CD4-positive, alpha-beta T cell treated with Interleukin-4 for 1 hour (primary cell): ENCODE measurements around the gene ESPN.
A peak's percentile ranks its signal among the peaks of the same experiment; 100 is the strongest.
"Not testable (repeated sequence)": the region's sequence is repeated elsewhere in the genome, so short reads cannot be mapped to it uniquely, and the experiment has no call there.

Experiments
- DNase-seq, 2 donors: peaks; one replicate each; pipeline ENCODE4 v3.0.0-alpha.2; 2020 to 2022

ESPN gene

GRCh38 chr1:6485168-6486101 lies 60.9 kb downstream of the ESPN start:
- no peak for DNase-seq

- peak; percentile 83 to 84 for DNase-seq
Observed at GRCh38 chr1:6486433-6487011, 61.9 kb downstream of the ESPN start.

- DNase-seq = no peak
Observed at GRCh38 chr1:6487804-6488484, 63.4 kb downstream of the ESPN start.

GRCh38 chr1:6488602-6489382 lies 64.2 kb downstream of the ESPN start:
- no peak for DNase-seq

GRCh38 chr1:6489383-6489765 lies 64.8 kb downstream of the ESPN start:
- DNase-seq = no peak

GRCh38 chr1:6489799-6490180 lies 65.2 kb downstream of the ESPN start:
- peak; percentile 78 to 79 for DNase-seq

GRCh38 chr1:6490181-6491080 lies 65.9 kb downstream of the ESPN start:
- DNase-seq = peak; percentile 35 to 53

GRCh38 chr1:6491081-6491449 lies 66.5 kb downstream of the ESPN start:
- DNase-seq = no peak

GRCh38 chr1:6491480-6491962 lies 66.9 kb downstream of the ESPN start, which contains the start of gene PLEKHG5:
Gene PLEKHG5, minus strand, starts transcription at chr1:6491667. Its CDS starts 14,096 bp downstream, at chr1:6477571.
- no peak for DNase-seq

GRCh38 chr1:6491966-6492365 lies 67.4 kb downstream of the ESPN start:
- DNase-seq = no peak

GRCh38 chr1:6493834-6494223 lies 69.3 kb downstream of the ESPN start:
- not testable (repeated sequence) for DNase-seq

- no peak for DNase-seq
Observed at GRCh38 chr1:6494627-6495026, 70.1 kb downstream of the ESPN start.

- no peak for DNase-seq
Observed at GRCh38 chr1:6495041-6495441, 70.5 kb downstream of the ESPN start.

GRCh38 chr1:6495540-6496364 lies 71.2 kb downstream of the ESPN start:
- DNase-seq = no peak

- DNase-seq = no peak
Observed at GRCh38 chr1:6496365-6496721, 71.8 kb downstream of the ESPN start.

GRCh38 chr1:6496890-6497214 lies 72.3 kb downstream of the ESPN start:
- DNase-seq = no peak

GRCh38 chr1:6497215-6497866 lies 72.8 kb downstream of the ESPN start:
- peak; percentile 54 to 57 for DNase-seq

- no peak for DNase-seq
Observed at GRCh38 chr1:6497867-6498575, 73.4 kb downstream of the ESPN start.

GRCh38 chr1:6498576-6499111 lies 74.1 kb downstream of the ESPN start:
- DNase-seq = no peak
